DND-41 (cell line): ENCODE data around the gene KNTC1.

ENCODE experiments used
- EZH2 ChIP-seq: IDR thresholded peaks from 3 replicates; pipeline ENCODE4 v1.6.1; 2012; ENCODE audit warnings: borderline replicate concordance, low read depth, mild to moderate bottlenecking, moderate library complexity, low read length, inconsistent platforms; ENCODE audit not compliant: severe bottlenecking
- TF ChIP-seq, protein P1 (sequence below): IDR thresholded peaks from 2 replicates; pipeline ENCODE4 v1.5.1; 2012; ENCODE audit warnings: borderline replicate concordance, low read length, moderate library complexity, mild to moderate bottlenecking; ENCODE audit not compliant: poor library complexity, severe bottlenecking; ENCODE audit errors: extremely low read depth

DNA sequence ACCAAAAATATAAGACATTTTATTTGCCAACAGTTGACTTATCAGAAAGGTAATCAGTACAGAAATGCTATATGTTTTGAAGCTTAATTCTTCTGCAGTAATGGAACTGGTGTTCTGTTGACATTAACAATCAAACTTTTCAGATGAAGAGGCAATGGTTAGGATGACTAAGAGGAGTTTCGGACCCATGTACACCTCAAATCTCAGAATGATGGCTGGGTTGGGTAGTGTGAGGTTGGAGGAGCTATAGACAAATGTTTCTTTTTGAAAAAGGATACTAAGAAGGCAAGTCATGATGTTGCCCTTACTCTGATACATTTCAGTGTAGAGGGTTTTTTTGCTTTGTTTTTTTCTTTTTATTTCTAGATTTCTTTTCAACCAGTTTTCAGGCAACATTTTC is 66.9 kb downstream of the KNTC1 start:
- TF ChIP-seq, protein P1, sequence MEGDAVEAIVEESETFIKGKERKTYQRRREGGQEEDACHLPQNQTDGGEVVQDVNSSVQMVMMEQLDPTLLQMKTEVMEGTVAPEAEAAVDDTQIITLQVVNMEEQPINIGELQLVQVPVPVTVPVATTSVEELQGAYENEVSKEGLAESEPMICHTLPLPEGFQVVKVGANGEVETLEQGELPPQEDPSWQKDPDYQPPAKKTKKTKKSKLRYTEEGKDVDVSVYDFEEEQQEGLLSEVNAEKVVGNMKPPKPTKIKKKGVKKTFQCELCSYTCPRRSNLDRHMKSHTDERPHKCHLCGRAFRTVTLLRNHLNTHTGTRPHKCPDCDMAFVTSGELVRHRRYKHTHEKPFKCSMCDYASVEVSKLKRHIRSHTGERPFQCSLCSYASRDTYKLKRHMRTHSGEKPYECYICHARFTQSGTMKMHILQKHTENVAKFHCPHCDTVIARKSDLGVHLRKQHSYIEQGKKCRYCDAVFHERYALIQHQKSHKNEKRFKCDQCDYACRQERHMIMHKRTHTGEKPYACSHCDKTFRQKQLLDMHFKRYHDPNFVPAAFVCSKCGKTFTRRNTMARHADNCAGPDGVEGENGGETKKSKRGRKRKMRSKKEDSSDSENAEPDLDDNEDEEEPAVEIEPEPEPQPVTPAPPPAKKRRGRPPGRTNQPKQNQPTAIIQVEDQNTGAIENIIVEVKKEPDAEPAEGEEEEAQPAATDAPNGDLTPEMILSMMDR = no peak
- TF ChIP-seq EZH2 = no peak
